GM12878 (cell line): ENCODE data around the gene CYB5D1. TPM values are rescaled to one million over a fixed set of nuclear protein-coding genes. Genes with fewer than 3 reads are reported as not detected.

Experiments
- CREB1 ChIP-seq: IDR thresholded peaks from 2 replicates; pipeline ENCODE4 v1.6.1; 2012; ENCODE audit warnings: low read depth, mild to moderate bottlenecking, inconsistent platforms
- EGR1 ChIP-seq, 2 experiments: IDR thresholded peaks; 1 replicate in 1 of 2; 2 replicates in 1 of 2; pipeline ENCODE4 v1.6.1; 2011 to 2012; ENCODE audit warnings: low read depth in 2 of 2, low read length in 2 of 2, borderline replicate concordance in 1 of 2, mild to moderate bottlenecking in 1 of 2, moderate library complexity in 1 of 2
- ETV6 ChIP-seq, 2 experiments: fragments of 450-650 bp in 1 of 2; IDR thresholded peaks in 1 of 2; conservative IDR thresholded peaks in 1 of 2; 2 replicates each; pipeline ENCODE4 v1.6.1; 2014; ENCODE audit warnings: antibody characterized with exemption in 1 of 2, borderline replicate concordance in 1 of 2, low read depth in 1 of 2, mild to moderate bottlenecking in 1 of 2, moderate library complexity in 1 of 2
- HDAC6 ChIP-seq: fragments of 200-600 bp; sonication (generic); IDR thresholded peaks from one replicate; pipeline ENCODE4 v1.8.0; 2017; ENCODE audit warnings: antibody characterized with exemption; ENCODE audit not compliant: unreplicated experiment
- JUNB ChIP-seq: IDR thresholded peaks from 2 replicates; pipeline ENCODE4 v1.6.1; 2016; ENCODE audit warnings: antibody characterized with exemption, mild to moderate bottlenecking
- KAT2A ChIP-seq: conservative IDR thresholded peaks from 2 replicates; pipeline ENCODE4 v1.6.1; 2011; ENCODE audit warnings: low read depth, low read length; ENCODE audit not compliant: control insufficient read depth
- KDM1A ChIP-seq: fragments of 200-600 bp; sonication (generic); IDR thresholded peaks from 2 replicates; pipeline ENCODE4 v1.6.1; 2016; ENCODE audit warnings: borderline replicate concordance
- NBN ChIP-seq: fragments of 450-650 bp; IDR thresholded peaks from 2 replicates; pipeline ENCODE4 v1.6.1; 2016
- NFXL1 ChIP-seq: fragments of 450-650 bp; IDR thresholded peaks from 2 replicates; pipeline ENCODE4 v1.6.1; 2017; ENCODE audit warnings: antibody characterized with exemption, mild to moderate bottlenecking, borderline replicate concordance
- POU2F2 ChIP-seq: IDR thresholded peaks from 3 replicates; pipeline ENCODE4 v1.6.1; 2011; ENCODE audit warnings: low read depth, mild to moderate bottlenecking, low read length, borderline replicate concordance
- RAD21 ChIP-seq: IDR thresholded peaks from 2 replicates; pipeline ENCODE4 v1.6.1; 2011; ENCODE audit warnings: mild to moderate bottlenecking, low read depth, low read length, moderate library complexity; ENCODE audit not compliant: insufficient read depth
- SP1 ChIP-seq: IDR thresholded peaks from one replicate; pipeline ENCODE4 v1.6.1; 2011; ENCODE audit warnings: low read depth, low read length
- SREBF2 ChIP-seq: IDR thresholded peaks from 2 replicates; pipeline ENCODE4 v1.6.1; 2012; ENCODE audit warnings: mild to moderate bottlenecking, low read length
- SUZ12 ChIP-seq: fragments of 200-600 bp; sonication (generic); IDR thresholded peaks from one replicate; pipeline ENCODE4 v1.6.1; 2018; ENCODE audit warnings: antibody characterized with exemption, mild to moderate bottlenecking; ENCODE audit not compliant: unreplicated experiment
- TCF12 ChIP-seq: IDR thresholded peaks from 2 replicates; pipeline ENCODE4 v1.6.1; 2011; ENCODE audit warnings: low read depth, mild to moderate bottlenecking, low read length
- polyA plus RNA-seq, 11 experiments: library from polyadenylated mRNA; depleted of rRNA in 4 of 11; unstranded in 6 of 11; stranded (reverse) in 5 of 11; fragments of >200 nt; fragmentation: Nextera tagmentation in 4 of 11; fragmentation: Illumina TruSeq in 1 of 11; extraction: Ambion mirVana in 4 of 11; extraction: Trizol in 1 of 11; gene quantifications; 1 replicate in 1 of 11; 2 replicates in 10 of 11; pipeline versions ENCODE4 v1.2.1 to v1.2.3, GENCODE V29; 2011 to 2016; ENCODE audit warnings: inconsistent platforms in 2 of 11, missing spikeins in 2 of 11, low read depth in 1 of 11
- total RNA-seq, 4 experiments: library from RNA; depleted of rRNA in 3 of 4; stranded (reverse); fragments of >200 nt in 3 of 4; fragmentation: Illumina TruSeq in 1 of 4; extraction: Trizol in 1 of 4; gene quantifications; 2 replicates each; pipeline versions ENCODE4 v1.2.1 to v1.2.3, GENCODE V29; 2013 to 2021
- TF ChIP-seq, protein P1 (sequence below): fragments of 450-650 bp; IDR thresholded peaks from 2 replicates; pipeline ENCODE4 v1.6.1; 2016; ENCODE audit warnings: mild to moderate bottlenecking
- TF ChIP-seq, protein P2 (sequence below): IDR thresholded peaks from 2 replicates; pipeline ENCODE4 v1.6.1; 2012; ENCODE audit warnings: low read depth, low read length, improper control_type of control experiment
- TF ChIP-seq, protein P3 (sequence below): fragments of 450-650 bp; formaldehyde crosslinking; IDR thresholded peaks from 2 replicates; pipeline ENCODE4 v1.4.0; 2022; ENCODE audit warnings: mild to moderate bottlenecking, moderate library complexity
- TF ChIP-seq, protein P4 (sequence below): IDR thresholded peaks from 2 replicates; pipeline ENCODE4 v1.6.1; 2011; ENCODE audit warnings: borderline replicate concordance, low read depth, mild to moderate bottlenecking, moderate library complexity, low read length; ENCODE audit not compliant: insufficient read depth, poor library complexity, severe bottlenecking
- TF ChIP-seq, protein P5 (sequence below): IDR thresholded peaks from 2 replicates; pipeline ENCODE4 v1.6.1; 2011; ENCODE audit warnings: low read depth, mild to moderate bottlenecking, low read length, moderate library complexity, borderline replicate concordance; ENCODE audit errors: extremely low read depth
- TF ChIP-seq, protein P6 (sequence below): IDR thresholded peaks from 2 replicates; pipeline ENCODE4 v1.6.1; 2012; ENCODE audit warnings: low read depth, low read length, improper control_type of control experiment

The CYB5D1 gene
- total and polyA plus RNA-seq, 10 of the 15 experiments (the other 5 are each of a cell fraction or from before 2014, with no cell fraction given) = 1.6 to 8.7 (median 6.4) TPM

DNA sequence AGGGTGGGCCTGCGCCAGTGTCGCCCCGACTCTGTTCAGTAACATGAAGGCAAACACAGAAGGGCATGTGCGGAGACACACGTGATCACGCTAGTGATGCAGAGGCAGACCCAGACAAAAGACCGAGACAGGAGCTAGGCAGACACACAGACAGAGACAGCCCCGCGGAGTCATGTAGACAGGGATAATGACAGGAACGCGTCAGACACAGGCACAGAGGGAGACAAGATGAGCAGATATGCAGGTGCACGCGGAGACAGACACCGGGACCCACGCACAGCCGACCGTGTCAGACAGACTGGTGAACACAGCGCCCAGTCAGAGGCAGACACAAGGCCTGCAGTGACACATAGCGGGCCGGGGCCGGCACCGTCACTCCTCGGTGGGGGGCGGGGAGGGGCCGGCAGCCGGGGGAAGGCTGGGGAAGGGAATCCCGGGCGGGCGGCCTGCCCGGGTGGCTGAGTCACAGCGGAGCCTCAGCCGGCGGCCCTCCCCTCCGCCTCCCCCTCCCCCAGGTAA, 16.3 kb upstream of the CYB5D1 start (continued):
- TF ChIP-seq POU2F2 = 0 out of 3 replicates have a peak, but pooled peaks have one; percentile 25
- peak; percentile 52; the same call in 1 of the 2 replicates for TF ChIP-seq NBN
- TF ChIP-seq, protein P1, sequence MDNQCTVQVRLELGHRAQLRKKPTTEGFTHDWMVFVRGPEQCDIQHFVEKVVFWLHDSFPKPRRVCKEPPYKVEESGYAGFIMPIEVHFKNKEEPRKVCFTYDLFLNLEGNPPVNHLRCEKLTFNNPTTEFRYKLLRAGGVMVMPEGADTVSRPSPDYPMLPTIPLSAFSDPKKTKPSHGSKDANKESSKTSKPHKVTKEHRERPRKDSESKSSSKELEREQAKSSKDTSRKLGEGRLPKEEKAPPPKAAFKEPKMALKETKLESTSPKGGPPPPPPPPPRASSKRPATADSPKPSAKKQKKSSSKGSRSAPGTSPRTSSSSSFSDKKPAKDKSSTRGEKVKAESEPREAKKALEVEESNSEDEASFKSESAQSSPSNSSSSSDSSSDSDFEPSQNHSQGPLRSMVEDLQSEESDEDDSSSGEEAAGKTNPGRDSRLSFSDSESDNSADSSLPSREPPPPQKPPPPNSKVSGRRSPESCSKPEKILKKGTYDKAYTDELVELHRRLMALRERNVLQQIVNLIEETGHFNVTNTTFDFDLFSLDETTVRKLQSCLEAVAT = peak; percentile 55; the same call in 1 of the 2 replicates
- TF ChIP-seq, protein P2, sequence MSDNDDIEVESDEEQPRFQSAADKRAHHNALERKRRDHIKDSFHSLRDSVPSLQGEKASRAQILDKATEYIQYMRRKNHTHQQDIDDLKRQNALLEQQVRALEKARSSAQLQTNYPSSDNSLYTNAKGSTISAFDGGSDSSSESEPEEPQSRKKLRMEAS = no peak
- TF ChIP-seq KDM1A = no peak
- TF ChIP-seq, protein P3, sequence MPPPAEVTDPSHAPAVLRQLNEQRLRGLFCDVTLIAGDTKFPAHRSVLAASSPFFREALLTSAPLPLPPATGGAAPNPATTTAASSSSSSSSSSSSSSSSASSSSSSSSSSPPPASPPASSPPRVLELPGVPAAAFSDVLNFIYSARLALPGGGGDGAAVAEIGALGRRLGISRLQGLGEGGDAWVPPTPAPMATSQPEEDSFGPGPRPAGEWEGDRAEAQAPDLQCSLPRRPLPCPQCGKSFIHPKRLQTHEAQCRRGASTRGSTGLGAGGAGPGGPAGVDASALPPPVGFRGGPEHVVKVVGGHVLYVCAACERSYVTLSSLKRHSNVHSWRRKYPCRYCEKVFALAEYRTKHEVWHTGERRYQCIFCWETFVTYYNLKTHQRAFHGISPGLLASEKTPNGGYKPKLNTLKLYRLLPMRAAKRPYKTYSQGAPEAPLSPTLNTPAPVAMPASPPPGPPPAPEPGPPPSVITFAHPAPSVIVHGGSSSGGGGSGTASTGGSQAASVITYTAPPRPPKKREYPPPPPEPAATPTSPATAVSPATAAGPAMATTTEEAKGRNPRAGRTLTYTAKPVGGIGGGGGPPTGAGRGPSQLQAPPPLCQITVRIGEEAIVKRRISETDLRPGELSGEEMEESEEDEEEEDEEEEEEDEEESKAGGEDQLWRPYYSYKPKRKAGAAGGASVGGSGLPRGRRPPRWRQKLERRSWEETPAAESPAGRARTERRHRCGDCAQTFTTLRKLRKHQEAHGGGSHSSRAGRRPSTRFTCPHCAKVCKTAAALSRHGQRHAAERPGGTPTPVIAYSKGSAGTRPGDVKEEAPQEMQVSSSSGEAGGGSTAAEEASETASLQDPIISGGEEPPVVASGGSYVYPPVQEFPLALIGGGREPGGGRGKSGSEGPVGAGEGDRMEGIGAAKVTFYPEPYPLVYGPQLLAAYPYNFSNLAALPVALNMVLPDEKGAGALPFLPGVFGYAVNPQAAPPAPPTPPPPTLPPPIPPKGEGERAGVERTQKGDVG (CRISPR knock-in tag) = no peak
- TF ChIP-seq NFXL1 = no peak
- TF ChIP-seq, protein P4, sequence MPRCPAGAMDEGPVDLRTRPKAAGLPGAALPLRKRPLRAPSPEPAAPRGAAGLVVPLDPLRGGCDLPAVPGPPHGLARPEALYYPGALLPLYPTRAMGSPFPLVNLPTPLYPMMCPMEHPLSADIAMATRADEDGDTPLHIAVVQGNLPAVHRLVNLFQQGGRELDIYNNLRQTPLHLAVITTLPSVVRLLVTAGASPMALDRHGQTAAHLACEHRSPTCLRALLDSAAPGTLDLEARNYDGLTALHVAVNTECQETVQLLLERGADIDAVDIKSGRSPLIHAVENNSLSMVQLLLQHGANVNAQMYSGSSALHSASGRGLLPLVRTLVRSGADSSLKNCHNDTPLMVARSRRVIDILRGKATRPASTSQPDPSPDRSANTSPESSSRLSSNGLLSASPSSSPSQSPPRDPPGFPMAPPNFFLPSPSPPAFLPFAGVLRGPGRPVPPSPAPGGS = no peak
- no peak for TF ChIP-seq ETV6 (conservative IDR thresholded peaks at IDR 0.05 in 1 of 2, IDR thresholded peaks at IDR 0.05 in 1 of 2; ENCODE audit: borderline replicate concordance in 1 of 2, low read depth in 1 of 2)
- TF ChIP-seq RAD21 = peak; percentile 40; the same call in 1 of the 2 replicates
- no peak for TF ChIP-seq SP1
- TF ChIP-seq, protein P5, sequence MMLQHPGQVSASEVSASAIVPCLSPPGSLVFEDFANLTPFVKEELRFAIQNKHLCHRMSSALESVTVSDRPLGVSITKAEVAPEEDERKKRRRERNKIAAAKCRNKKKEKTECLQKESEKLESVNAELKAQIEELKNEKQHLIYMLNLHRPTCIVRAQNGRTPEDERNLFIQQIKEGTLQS = no peak
- no peak for TF ChIP-seq CREB1
- no peak for TF ChIP-seq SUZ12
- TF ChIP-seq, protein P6, sequence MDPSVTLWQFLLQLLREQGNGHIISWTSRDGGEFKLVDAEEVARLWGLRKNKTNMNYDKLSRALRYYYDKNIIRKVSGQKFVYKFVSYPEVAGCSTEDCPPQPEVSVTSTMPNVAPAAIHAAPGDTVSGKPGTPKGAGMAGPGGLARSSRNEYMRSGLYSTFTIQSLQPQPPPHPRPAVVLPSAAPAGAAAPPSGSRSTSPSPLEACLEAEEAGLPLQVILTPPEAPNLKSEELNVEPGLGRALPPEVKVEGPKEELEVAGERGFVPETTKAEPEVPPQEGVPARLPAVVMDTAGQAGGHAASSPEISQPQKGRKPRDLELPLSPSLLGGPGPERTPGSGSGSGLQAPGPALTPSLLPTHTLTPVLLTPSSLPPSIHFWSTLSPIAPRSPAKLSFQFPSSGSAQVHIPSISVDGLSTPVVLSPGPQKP = no peak
- TF ChIP-seq JUNB = no peak
- TF ChIP-seq TCF12 = no peak
- TF ChIP-seq SREBF2 = no peak
- TF ChIP-seq EGR1 (IDR thresholded peaks at IDR 0.05; ENCODE audit: borderline replicate concordance in 1 of 2, low read depth in 2 of 2, low read length in 2 of 2) = no peak
- no peak for TF ChIP-seq HDAC6
- no peak for TF ChIP-seq KAT2A
